Fibroblast of the conjunctiva (primary cell): Measurements from ENCODE around the gene AKAP10.
"Not testable (repeated sequence)": the region's sequence is repeated elsewhere in the genome, so short reads cannot be mapped to it uniquely, and the experiment has no call there.

ENCODE experiments used
- DNase-seq: peaks from one replicate; pipeline ENCODE4 v3.0.0-alpha.2; 2010; ENCODE audit warnings: low read depth

The AKAP10 gene

DNA sequence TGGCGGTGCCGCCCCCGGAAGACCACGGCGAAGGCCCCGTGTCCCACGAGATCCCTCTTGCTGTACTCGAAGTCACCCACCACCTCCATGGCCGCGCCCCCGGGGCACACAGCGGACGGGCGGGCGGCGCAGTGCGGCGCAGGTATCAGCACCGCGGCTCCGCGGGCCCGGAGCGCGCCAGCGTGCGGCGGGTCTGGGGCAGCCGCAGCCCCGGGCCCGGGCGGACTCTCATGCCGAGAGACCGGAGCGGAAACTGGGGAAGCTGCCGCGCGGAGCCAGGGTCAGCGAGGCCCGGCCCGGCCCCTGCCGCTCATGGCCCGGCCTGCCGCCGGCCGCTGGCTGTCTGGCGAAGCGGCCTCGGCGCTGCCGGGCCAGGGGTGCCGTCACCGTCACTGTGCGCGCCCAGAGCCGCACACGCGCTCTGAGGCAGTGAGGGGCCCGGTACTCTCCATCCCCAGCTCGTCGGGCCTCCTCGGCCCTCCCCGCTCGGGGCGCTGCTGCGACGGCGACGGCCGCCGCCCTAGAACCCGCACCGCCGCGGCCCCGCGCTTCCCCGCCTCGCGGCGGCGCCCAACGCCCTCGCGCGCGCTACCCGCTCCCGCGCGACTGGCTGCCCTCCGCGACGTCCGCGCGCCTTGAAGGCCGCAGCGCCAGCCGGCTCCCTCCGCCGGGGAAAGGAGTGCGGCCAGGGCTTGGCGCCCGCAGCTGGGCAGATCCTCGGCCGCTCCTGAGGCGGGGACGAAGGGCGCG lies 110.1 kb downstream of the AKAP10 start, which contains the start of gene ULK2:
ULK2 (minus strand) TSS at position 608 of the 750 bp plus-strand sequence; CDS start at position 89, 519 bp downstream.
- peak; percentile 21 for DNase-seq

GRCh38 chr17:19867079-19867328 lies 110.6 kb downstream of the AKAP10 start:
- DNase-seq: peak; percentile 30

- no peak for DNase-seq
Observed at GRCh38 chr17:19865021-19865420, 112.6 kb downstream of the AKAP10 start.

DNA sequence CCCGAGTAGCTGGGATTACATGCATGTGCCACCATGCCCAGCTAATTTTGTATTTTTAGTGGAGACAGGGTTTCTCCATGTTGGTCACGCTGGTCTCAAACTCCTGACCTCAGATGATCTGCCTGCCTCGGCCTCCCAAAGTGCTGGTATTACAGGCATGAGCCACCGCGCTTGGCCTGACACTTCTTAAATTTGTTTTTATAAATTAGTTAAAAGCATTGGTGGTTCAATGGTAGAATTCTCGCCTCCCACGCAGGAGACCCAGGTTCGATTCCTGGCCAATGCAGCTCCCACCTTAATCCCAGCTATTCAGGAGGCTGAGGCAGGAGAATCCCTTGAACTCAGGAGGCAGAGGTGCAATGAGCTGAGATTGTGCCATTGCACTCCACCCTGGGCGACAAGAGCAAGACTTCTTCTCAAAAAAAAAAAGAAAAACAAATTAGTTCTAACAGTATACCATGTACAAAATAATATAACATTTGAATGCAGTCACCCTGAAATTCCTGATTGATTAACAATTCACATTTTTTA lies 116.9 kb downstream of the AKAP10 start:
- DNase-seq: not testable (repeated sequence)

GRCh38 chr17:19857640-19858039 lies 120.0 kb downstream of the AKAP10 start:
- DNase-seq: no peak
